Spleen (tissue), 11 donors: ENCODE results near the gene SYNGR2. TPM values are rescaled to one million over a fixed set of nuclear protein-coding genes. Genes with fewer than 3 reads are reported as not detected.

Source experiments
- DNase-seq: peaks from one replicate; pipeline ENCODE4 v3.0.0-alpha.2; 2020
- H3K27ac ChIP-seq, 8 donors: fragments of 200-600 bp; sonication (generic) in 7 of 8; 1 replicate in 4 of 8; 2 replicates in 4 of 8; pipeline versions ENCODE4 v1.5.0 to v1.8.0; 2016 to 2021; ENCODE audit warnings: inconsistent platforms in 4 of 8, mild to moderate bottlenecking in 4 of 8, moderate library complexity in 1 of 8
- H3K27me3 ChIP-seq, 7 donors: fragments of 200-600 bp; sonication (generic) in 6 of 7; replicated peaks in 1 of 7; 1 replicate in 4 of 7; 2 replicates in 3 of 7; pipeline versions ENCODE4 v1.5.0 to v1.8.0; 2016 to 2021; ENCODE audit warnings: inconsistent platforms in 3 of 7, mild to moderate bottlenecking in 1 of 7
- H3K36me3 ChIP-seq, 6 donors: fragments of 200-600 bp; sonication (generic) in 5 of 6; 1 replicate in 4 of 6; 2 replicates in 2 of 6; pipeline versions ENCODE4 v1.5.0 to v1.8.0; 2016 to 2021; ENCODE audit warnings: inconsistent platforms in 2 of 6
- H3K4me1 ChIP-seq, 6 donors: fragments of 200-600 bp; sonication (generic) in 5 of 6; 1 replicate in 3 of 6; 2 replicates in 3 of 6; pipeline versions ENCODE4 v1.5.0 to v1.8.0; 2016 to 2021; ENCODE audit warnings: inconsistent platforms in 3 of 6
- H3K4me3 ChIP-seq, 8 donors: fragments of 200-600 bp; sonication (generic) in 7 of 8; 1 replicate in 4 of 8; 2 replicates in 4 of 8; pipeline versions ENCODE4 v1.5.0 to v1.8.0; 2016 to 2021; ENCODE audit warnings: inconsistent platforms in 4 of 8, mild to moderate bottlenecking in 4 of 8, moderate library complexity in 2 of 8
- H3K9me3 ChIP-seq, 8 donors: fragments of 200-600 bp; sonication (generic) in 7 of 8; 1 replicate in 4 of 8; 2 replicates in 4 of 8; pipeline versions ENCODE4 v1.5.0 to v1.8.0; 2016 to 2021; ENCODE audit warnings: inconsistent platforms in 4 of 8
- POLR2A ChIP-seq, 3 donors: fragments of 450-650 bp; IDR thresholded peaks; one replicate each; pipeline ENCODE4 v1.5.1; 2017; ENCODE audit warnings: antibody characterized with exemption in 3 of 3, mild to moderate bottlenecking in 1 of 3
- POLR2AphosphoS5 ChIP-seq, 3 donors: sonication (generic); formaldehyde crosslinking; IDR thresholded peaks; one replicate each; pipeline ENCODE4 v1.5.1; 2017; ENCODE audit warnings: antibody characterized with exemption in 3 of 3
- WGBS, 5 donors: extraction: QIAGEN DNeasy Blood & Tissue Kit in 3 of 5; methylation state at CpG; one replicate each; pipeline versions ENCODE4 v1.1.5 to v1.1.7; 2013 to 2018; 5-methylcytosine and 5-hydroxymethylcytosine counted together
- intact Hi-C: fragments of 100-400 bp; cut with DNase I; formaldehyde crosslinking; loops from one replicate; pipeline ENCODE4 v1.15.0; 2023; ENCODE audit warnings: low total_unique reads
- polyA plus RNA-seq, 3 donors: library from polyadenylated mRNA; stranded (reverse); fragments of 200-250 nt; gene quantifications; one replicate each; pipeline ENCODE4 v1.2.1, GENCODE V29; 2013
- total RNA-seq, 7 donors: library from RNA; depleted of rRNA in 3 of 7; stranded (reverse); fragments of >200 nt in 3 of 7; fragmentation: NEBNext Ultra II Directional in 4 of 7; extraction: Animal tissue kit (Norgen Biotek cat#: 25700) in 4 of 7; gene quantifications; one replicate each; pipeline versions ENCODE4 v1.1.0 to v1.2.1, GENCODE V29; 2016 to 2021
- TF ChIP-seq, protein P1 (sequence below), 11 experiments: fragments of 200-600 bp in 7 of 11; fragments of 450-650 bp in 4 of 11; sonication (generic) in 4 of 11; IDR thresholded peaks in 8 of 11; conservative IDR thresholded peaks in 3 of 11; 1 replicate in 7 of 11; 2 replicates in 4 of 11; pipeline versions ENCODE4 v1.4.0 to v1.8.0; 2016 to 2021; ENCODE audit warnings: antibody characterized with exemption in 11 of 11, inconsistent platforms in 4 of 11, mild to moderate bottlenecking in 1 of 11
- donor health status: healthy with polysubstance abuse.
- donor health status: DM: no; HTN: no; CAD: no; lungs with moderate emphysema.
- donor health status: DM: no; HTN: no; CAD: no.
- donor health status: Bipolar disorder and iron deficiency.
- donor health status: healthy.
- donor health status: DM: no; HTN: no; CAD: no.
- donor health status: DM: yes; HTN: yes; CAD: no.

The SYNGR2 gene
- total and polyA plus RNA-seq, 10 donors = 107 to 201 (median 144) TPM

DNA sequence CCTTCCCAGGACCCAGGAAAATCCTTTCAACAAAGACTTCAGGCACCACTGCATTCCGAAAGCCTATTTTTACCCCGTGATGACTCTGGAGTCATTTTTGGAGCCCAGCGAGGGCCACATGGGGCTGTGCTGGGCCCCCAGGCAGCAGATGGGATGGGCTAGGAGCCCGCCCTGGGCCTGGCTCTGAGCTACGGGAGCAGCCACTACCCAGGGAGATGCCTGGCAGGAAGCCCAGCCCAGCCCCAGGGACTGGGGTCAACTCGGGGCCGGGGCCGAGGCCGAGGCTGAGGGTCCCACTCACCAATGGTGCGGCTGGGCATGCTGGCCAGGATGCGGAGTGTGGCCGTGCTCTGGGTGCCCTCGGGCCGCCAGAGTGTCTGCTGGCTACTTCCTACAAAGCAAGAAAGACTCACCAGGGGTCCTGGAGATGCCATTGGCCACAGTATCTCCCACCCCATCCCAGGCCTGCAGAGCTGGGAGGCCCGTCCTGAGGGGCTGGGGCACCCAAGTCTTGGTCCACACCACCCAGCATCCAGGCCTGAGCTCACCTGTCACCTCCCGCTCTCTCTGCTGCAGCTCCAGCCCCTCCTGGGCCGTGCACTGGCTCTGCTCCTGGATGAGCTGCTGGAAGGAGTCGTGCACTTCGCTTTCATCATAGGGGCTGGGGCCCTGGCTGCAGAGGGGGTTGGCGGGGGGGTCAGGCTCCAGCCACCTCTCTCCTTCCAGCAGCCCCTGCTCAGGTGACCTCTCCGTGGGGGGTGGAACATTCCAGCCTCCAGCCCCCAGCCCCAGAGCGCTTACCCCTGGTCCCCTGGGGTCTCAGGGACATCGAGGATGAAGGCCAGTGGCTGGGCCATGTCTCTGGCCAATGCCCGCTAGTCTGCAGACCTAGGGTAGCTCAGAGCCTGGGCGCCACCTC lies 42.1 kb upstream of the SYNGR2 start:
- Histone ChIP-seq H3K4me3 (peak overlapping the region; percentile 70 to 99 (median 96)), H3K36me3 (peaks cover 0 to 55% (median 46%) of the 10 kb centered on the region in 6 donors), H3K27me3 (no peaks in the 10 kb centered on the region), H3K27ac (peak overlapping the region; percentile 87 to 97 (median 94)), H3K9me3 (no peaks in the 10 kb centered on the region), H3K4me1 (peaks cover 72 to 100% (median 93%) of the 10 kb centered on the region in 6 donors)
- intact Hi-C loops = no loop called here
- peak; percentile 85 for DNase-seq
- TF ChIP-seq POLR2AphosphoS5 (IDR thresholded peaks at IDR 0.05) = peak in 2 of 3 donors; percentile 38 to 62
- TF ChIP-seq POLR2A (IDR thresholded peaks at IDR 0.05) = no peak
- 49 to 70% (median 52%) methylated on average over 8 to 25 of the region's 25 CpGs for WGBS, 5 donors

DNA sequence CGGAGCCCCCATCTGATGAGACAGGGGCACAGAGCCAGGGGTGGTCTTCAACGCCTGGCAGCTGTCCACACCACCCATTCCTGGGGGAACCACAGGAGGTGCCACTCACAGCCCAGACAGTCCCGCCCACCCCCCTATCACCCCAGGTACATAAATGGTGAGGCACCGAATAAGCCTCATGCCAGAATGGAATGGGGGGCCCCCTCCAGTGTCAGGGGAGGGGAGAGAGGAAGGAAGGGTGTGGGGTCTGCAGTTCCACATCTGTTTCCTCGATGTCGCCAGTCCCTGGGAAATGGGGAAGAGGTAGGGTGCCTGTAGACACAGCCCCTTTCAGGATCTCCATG lies 41.5 kb upstream of the SYNGR2 start:
- 7 to 29% (median 14%) methylated on average over 5 to 6 of the region's 6 CpGs for WGBS, 5 donors
- no peaks in the 10 kb centered on the region for H3K27me3 ChIP-seq
- intact Hi-C loops = no loop called here
- H3K36me3 ChIP-seq = peaks cover 0 to 49% (median 42%) of the 10 kb centered on the region in 6 donors
- peak overlapping the region; percentile 70 to 99 (median 96) for H3K4me3 ChIP-seq
- TF ChIP-seq, protein P1, sequence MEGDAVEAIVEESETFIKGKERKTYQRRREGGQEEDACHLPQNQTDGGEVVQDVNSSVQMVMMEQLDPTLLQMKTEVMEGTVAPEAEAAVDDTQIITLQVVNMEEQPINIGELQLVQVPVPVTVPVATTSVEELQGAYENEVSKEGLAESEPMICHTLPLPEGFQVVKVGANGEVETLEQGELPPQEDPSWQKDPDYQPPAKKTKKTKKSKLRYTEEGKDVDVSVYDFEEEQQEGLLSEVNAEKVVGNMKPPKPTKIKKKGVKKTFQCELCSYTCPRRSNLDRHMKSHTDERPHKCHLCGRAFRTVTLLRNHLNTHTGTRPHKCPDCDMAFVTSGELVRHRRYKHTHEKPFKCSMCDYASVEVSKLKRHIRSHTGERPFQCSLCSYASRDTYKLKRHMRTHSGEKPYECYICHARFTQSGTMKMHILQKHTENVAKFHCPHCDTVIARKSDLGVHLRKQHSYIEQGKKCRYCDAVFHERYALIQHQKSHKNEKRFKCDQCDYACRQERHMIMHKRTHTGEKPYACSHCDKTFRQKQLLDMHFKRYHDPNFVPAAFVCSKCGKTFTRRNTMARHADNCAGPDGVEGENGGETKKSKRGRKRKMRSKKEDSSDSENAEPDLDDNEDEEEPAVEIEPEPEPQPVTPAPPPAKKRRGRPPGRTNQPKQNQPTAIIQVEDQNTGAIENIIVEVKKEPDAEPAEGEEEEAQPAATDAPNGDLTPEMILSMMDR (IDR thresholded peaks at IDR 0.05 in 8 of 11, conservative IDR thresholded peaks at IDR 0.05 in 3 of 11) = no peak
- TF ChIP-seq POLR2AphosphoS5 (IDR thresholded peaks at IDR 0.05) = no peak
- TF ChIP-seq POLR2A (IDR thresholded peaks at IDR 0.05) = no peak
- H3K4me1 ChIP-seq = peaks cover 65 to 100% (median 93%) of the 10 kb centered on the region in 6 donors
- H3K27ac ChIP-seq = peak overlapping the region; percentile 87 to 97 (median 94)
- no peaks in the 10 kb centered on the region for H3K9me3 ChIP-seq
- no peak for DNase-seq

DNA sequence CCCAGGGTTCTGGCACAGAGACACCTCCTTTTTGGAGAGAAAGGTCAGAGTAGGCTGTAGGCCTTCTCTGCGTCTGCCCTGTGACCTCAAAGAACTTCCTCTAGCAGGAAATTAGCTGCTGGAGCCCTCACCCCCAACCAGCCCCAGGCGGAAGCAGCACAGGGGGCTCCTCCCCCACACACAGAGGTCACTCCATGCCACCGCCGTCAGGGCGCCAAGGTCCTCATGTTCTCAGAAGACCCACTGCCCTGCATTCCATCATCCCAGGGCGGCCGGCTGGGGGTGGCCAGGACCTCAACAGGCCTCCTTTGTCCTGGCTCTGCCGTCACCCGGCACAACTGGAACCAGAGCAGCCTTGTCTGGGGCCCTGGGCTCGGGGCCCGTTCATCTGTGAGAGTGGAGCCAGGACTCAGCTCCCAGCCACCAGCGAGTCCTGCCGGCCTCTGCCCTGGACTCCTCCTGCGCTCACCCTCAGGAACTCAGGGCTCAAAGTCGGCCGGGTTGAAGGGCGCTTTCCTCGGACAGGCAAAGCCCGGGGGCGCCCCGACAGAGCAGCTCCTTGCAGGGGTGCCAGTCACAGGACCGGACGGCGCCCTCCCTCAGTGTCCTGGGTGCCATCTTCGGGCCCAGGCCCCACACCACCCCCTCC lies 41.0 kb upstream of the SYNGR2 start:
- DNase-seq = peak; percentile 96
- TF ChIP-seq, protein P1 (IDR thresholded peaks at IDR 0.05 in 8 of 11, conservative IDR thresholded peaks at IDR 0.05 in 3 of 11) = no peak
- TF ChIP-seq POLR2AphosphoS5 (IDR thresholded peaks at IDR 0.05) (peak; percentile 88 to 90 (median 90)), POLR2A (IDR thresholded peaks at IDR 0.05) (peak in 1 of 3 donors; percentile 30)
- intact Hi-C loops = no loop called here
- H3K9me3 ChIP-seq = no peaks in the 10 kb centered on the region
- peak overlapping the region; percentile 87 to 97 (median 94) for H3K27ac ChIP-seq
- WGBS, 5 donors = 0 to 13% (median 5%) methylated on average over 6 to 25 of the region's 25 CpGs
- H3K4me3 ChIP-seq = peak overlapping the region; percentile 70 to 99 (median 96)
- peaks cover 0 to 44% (median 37%) of the 10 kb centered on the region in 6 donors for H3K36me3 ChIP-seq
- H3K4me1 ChIP-seq = peaks cover 60 to 100% (median 93%) of the 10 kb centered on the region in 6 donors
- H3K27me3 ChIP-seq = no peaks in the 10 kb centered on the region

DNA sequence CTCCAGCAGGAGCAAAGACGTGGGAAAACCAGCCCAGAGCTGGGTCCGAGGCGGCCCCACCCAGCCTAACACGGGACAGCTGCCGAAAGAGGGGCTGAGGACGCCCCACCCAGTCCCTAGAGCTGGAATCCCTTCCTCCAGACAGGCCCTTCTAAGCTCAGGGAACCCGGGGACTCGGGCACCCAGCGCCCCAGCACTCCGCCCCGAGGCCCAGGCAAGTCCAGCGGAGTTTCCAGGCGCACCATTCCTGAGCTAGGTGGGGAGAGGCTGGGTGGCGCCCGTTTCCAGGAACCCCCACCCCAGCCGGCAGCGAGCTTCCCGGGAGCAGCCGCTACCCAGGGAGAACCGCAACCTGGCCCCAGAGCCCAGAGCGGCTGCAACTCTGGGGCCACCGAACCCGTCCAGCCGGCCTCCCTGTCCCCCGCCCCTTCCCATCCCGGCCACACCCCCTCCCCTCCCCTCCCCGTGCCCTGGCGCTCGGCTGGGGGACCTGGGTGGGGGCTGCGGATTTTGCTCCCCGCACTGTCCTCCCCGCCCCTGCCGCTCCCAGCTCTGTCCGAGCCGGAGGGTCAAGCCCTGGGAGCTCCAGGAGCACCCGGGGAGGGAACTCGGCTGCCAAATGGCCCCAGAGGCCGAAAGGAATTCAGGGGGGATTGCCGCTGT lies 40.4 kb upstream of the SYNGR2 start:
- intact Hi-C loops = no loop called here

More for the DNA sequence above, 40.4 kb upstream of the SYNGR2 start:
- 1 to 2% (median 2%) methylated on average over 7 to 39 of the region's 39 CpGs for WGBS, 5 donors
- TF ChIP-seq POLR2AphosphoS5 (IDR thresholded peaks at IDR 0.05) (no peak), POLR2A (IDR thresholded peaks at IDR 0.05) (no peak)
- TF ChIP-seq, protein P1 (IDR thresholded peaks at IDR 0.05 in 8 of 11, conservative IDR thresholded peaks at IDR 0.05 in 3 of 11) = no peak
- Histone ChIP-seq H3K36me3 (peaks cover 0 to 44% (median 31%) of the 10 kb centered on the region in 6 donors), H3K9me3 (no peaks in the 10 kb centered on the region), H3K4me1 (peaks cover 59 to 100% (median 93%) of the 10 kb centered on the region in 6 donors), H3K27me3 (no peaks in the 10 kb centered on the region), H3K27ac (peak overlapping the region; percentile 87 to 97 (median 94)), H3K4me3 (peak overlapping the region; percentile 70 to 99 (median 96))
- DNase-seq = peak; percentile 90
